Measurements from ENCODE around the gene ADAMTS19. TPM values are rescaled to one million over a fixed set of nuclear protein-coding genes. Genes with fewer than 3 reads are reported as not detected.

The ADAMTS19 gene
- total and polyA plus RNA-seq, 9 of the 15 experiments (the other 6 are each of a cell fraction or from before 2014, with no cell fraction given), result not detected

DNA sequence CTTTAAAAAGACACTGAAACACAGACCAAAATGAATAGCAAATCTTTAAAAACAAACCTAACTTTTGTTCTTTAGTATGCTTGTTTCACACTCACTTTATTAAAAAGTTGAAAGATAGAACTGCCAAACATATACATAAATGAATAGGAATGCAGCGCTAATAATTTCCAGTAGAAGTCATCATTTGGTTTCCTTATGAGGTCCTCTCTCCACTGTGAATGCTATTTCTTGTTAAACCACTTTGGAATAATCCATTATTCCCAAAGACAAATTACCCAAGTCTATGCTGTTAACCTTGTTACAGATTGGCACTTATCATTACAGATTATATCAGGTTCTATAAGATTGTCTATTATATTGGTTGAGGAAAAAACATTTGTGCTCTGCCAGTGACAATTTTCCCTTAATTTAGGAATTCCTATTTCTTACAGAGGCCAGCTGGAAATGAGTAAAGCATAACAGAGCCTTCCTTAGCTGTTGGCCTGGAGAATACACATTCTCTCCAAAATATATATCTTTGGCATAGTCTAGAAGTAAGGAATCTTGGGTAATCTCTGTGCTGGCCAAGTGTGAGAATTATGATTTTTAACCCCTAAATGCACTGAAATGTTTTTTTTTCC lies 258.5 kb downstream of the ADAMTS19 start:
- no peak overlapping the region for H3K27ac ChIP-seq (ENCODE audit: extremely low read depth, low read depth, low read length)
- TF ChIP-seq ZC3H8 (IDR thresholded peaks at IDR 0.05) (no peak), ZNF143 (CRISPR knock-in tag; IDR thresholded peaks at IDR 0.05) (no peak), TAF9B (IDR thresholded peaks at IDR 0.05; ENCODE audit: partially characterized antibody) (no peak), BACH1 (tag; IDR thresholded peaks at IDR 0.05) (no peak), TCFL5 (CRISPR knock-in tag; conservative IDR thresholded peaks at IDR 0.05) (no peak)
- TF ChIP-seq, protein P1, sequence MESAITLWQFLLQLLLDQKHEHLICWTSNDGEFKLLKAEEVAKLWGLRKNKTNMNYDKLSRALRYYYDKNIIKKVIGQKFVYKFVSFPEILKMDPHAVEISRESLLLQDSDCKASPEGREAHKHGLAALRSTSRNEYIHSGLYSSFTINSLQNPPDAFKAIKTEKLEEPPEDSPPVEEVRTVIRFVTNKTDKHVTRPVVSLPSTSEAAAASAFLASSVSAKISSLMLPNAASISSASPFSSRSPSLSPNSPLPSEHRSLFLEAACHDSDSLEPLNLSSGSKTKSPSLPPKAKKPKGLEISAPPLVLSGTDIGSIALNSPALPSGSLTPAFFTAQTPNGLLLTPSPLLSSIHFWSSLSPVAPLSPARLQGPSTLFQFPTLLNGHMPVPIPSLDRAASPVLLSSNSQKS (CRISPR knock-in tag; IDR thresholded peaks at IDR 0.05), result no peak
- H3K4me2 ChIP-seq (ENCODE audit: insufficient read depth, low read length), result no peak overlapping the region
- no peaks in the 10 kb centered on the region for H3K79me2 ChIP-seq (ENCODE audit: control insufficient read depth, insufficient read depth, low read length)
- no peak for DNase-seq (ENCODE audit: extremely low read depth in 1 of 4, low spot score in 3 of 4)
- no peak overlapping the region for H2AFZ ChIP-seq (ENCODE audit: low read depth, low read length)
- no peaks in the 10 kb centered on the region for H3K9me3 ChIP-seq (replicated peaks; ENCODE audit: control insufficient read depth, insufficient read depth, low read depth, low read length)
- no TSS peak for BruUV-seq (replicated peaks)
- no peak for ATAC-seq
- no peak overlapping the region for H3K4me3 ChIP-seq
- CTCF ChIA-PET (ENCODE audit: low intra/inter-chr PET ratio), result no interaction called here
- H4K20me1 ChIP-seq (replicated peaks; ENCODE audit: control insufficient read depth, insufficient read depth, low read length), result no peaks in the 10 kb centered on the region
- no peak overlapping the region for H3K9ac ChIP-seq (ENCODE audit: insufficient read depth in 1 of 2, low read depth in 2 of 2, low read length in 2 of 2)
- WGBS (ENCODE audit: insufficient coverage, low coverage, missing lambda C conversion rate), result 6% methylated on average over 1 of the region's 1 CpG
- POLR2A ChIA-PET, result no interaction called here
- in situ Hi-C loops (cut with MboI), result no loop called here
- no peaks in the 10 kb centered on the region for H3K36me3 ChIP-seq (ENCODE audit: control insufficient read depth, insufficient read depth, low read length)
- FAIRE-seq, result no peak
- H3K4me1 ChIP-seq (replicated peaks in 1 of 2; ENCODE audit: control insufficient read depth in 2 of 2, insufficient read depth in 2 of 2, low read length in 2 of 2), result no peaks in the 10 kb centered on the region
- H3K9me1 ChIP-seq (ENCODE audit: control insufficient read depth, insufficient read depth, low read length), result no peaks in the 10 kb centered on the region
- intact Hi-C loops (cut with micrococcal nuclease), result no loop called here
- H3K27me3 ChIP-seq (ENCODE audit: control insufficient read depth in 2 of 2, insufficient read depth in 2 of 2, low read length in 2 of 2), result no peaks in the 10 kb centered on the region

All from K562 (cell line).